Skeletal muscle tissue (tissue), 4 donors: ENCODE measurements around the gene GALNT17. TPM values are rescaled to one million over a fixed set of nuclear protein-coding genes. Genes with fewer than 3 reads are reported as not detected.
"Not testable (repeated sequence)": the region's sequence is repeated elsewhere in the genome, so short reads cannot be mapped to it uniquely, and the experiment has no call there.

ENCODE experiments used
- H3K27ac ChIP-seq: one replicate; pipeline ENCODE4 v1.7.0; 2013; ENCODE audit warnings: mild to moderate bottlenecking, low read depth, low read length, inconsistent platforms
- H3K27me3 ChIP-seq, 3 donors: one replicate each; pipeline ENCODE4 v1.7.0; 2013; ENCODE audit warnings: low read length in 3 of 3; ENCODE audit not compliant: control insufficient read depth in 3 of 3, insufficient read depth in 3 of 3
- H3K36me3 ChIP-seq, 3 donors: one replicate each; pipeline ENCODE4 v1.7.0; 2013; ENCODE audit warnings: low read length in 3 of 3; ENCODE audit not compliant: control insufficient read depth in 3 of 3, insufficient read depth in 3 of 3
- H3K4me1 ChIP-seq, 3 donors: one replicate each; pipeline ENCODE4 v1.7.0; 2013; ENCODE audit warnings: low read length in 3 of 3, mild to moderate bottlenecking in 3 of 3; ENCODE audit not compliant: control insufficient read depth in 3 of 3, insufficient read depth in 3 of 3
- H3K4me3 ChIP-seq, 3 donors: one replicate each; pipeline ENCODE4 v1.7.0; 2013; ENCODE audit warnings: low read length in 3 of 3
- H3K9ac ChIP-seq, 3 donors: one replicate each; pipeline ENCODE4 v1.7.0; 2013; ENCODE audit warnings: low read length in 3 of 3, mild to moderate bottlenecking in 3 of 3, moderate library complexity in 2 of 3, low read depth in 1 of 3
- H3K9me3 ChIP-seq, 3 donors: one replicate each; pipeline ENCODE4 v1.7.0; 2013; ENCODE audit warnings: low read length in 3 of 3; ENCODE audit not compliant: control insufficient read depth in 3 of 3
- total RNA-seq: library from RNA; depleted of rRNA; stranded (reverse); fragments of >200 nt; gene quantifications from one replicate; pipeline ENCODE4 v1.2.3, GENCODE V29; 2014
- donor health status: Osteomylitis.

The GALNT17 gene
- total RNA-seq, 1 donor from 2014 or later, result 24.5 TPM

DNA sequence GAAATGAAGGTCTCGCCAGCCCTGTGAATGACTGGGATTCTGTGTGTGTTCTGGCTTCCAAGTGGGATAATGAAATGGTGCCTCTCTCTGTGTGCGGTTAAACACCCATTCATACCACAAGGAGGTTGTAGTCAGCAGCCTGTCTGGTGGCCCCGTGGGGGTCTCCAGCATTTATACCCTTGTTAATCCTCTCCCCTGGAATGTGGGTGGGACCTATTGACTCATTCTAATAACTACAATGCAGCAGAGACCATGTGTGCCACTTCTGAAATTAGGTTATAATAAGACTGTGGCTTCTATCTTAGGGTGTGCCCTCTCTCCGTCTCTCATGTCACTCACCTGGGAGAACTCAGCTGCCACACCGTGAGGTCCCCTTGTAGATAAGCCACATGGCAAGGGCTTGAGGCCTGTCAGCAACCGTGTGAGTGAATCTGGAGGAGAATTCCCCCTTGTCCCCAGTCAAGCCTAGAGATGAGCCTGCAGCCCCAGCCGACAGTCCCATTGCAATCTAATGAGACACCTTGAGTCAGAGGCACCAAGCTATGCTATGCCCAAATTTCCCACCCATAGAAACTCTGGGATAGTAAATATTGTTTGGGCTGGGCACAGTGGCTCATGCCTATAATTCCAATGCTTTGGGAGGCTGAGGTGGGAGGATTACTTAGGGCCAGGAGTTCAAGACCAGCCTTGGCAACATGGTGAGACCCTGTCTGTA is 106.8 kb downstream of the GALNT17 start:
- Histone ChIP-seq H3K4me3 (no peak overlapping the region), H3K9ac (peak overlapping the region in 2 of 3 donors; percentile 33 to 69), H3K9me3 (no peaks in the 10 kb centered on the region), H3K36me3 (no peaks in the 10 kb centered on the region), H3K27ac (peak overlapping the region; percentile 71), H3K27me3 (no peaks in the 10 kb centered on the region), H3K4me1 (peaks cover 30 to 49% (median 44%) of the 10 kb centered on the region in 3 donors)

DNA sequence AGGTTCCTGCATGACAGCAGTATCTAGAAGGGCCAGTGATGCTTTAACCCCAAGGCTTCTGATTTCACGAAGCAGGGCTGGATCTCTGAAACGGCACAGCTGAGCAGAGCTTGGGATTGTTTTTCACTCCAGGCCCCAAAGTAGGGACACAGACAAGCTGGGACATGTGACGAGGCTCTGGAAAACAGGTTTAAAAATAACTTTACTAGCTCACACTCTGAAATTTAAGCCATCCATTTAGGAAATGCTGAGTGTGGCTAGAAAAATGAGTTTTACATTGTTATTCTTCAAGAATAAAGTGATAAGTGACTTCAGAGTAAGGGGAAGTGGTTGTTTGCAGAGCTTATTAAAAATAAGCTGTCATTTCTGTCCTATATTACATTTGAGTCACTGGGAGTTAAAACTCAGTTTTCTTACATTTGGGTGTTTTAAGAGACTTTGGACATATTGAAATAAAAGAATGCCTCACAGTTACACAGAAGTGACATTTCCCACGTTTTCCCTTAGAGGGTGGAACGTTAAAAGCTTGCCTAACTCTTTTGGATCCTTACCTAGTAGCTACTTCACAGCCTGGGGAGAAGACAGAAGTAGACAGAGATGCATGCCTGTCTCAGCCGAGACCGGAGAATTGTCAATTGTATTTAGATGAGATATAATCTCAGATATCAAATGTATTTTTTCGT is 107.8 kb downstream of the GALNT17 start:
- Histone ChIP-seq H3K36me3 (no peaks in the 10 kb centered on the region), H3K9me3 (no peaks in the 10 kb centered on the region), H3K4me1 (peaks cover 30 to 52% (median 47%) of the 10 kb centered on the region in 3 donors), H3K27ac (peak overlapping the region; percentile 71), H3K9ac (peak overlapping the region; percentile 33 to 69 (median 35)), H3K27me3 (no peaks in the 10 kb centered on the region), H3K4me3 (peak overlapping the region in 2 of 3 donors; percentile 11 to 29)

DNA sequence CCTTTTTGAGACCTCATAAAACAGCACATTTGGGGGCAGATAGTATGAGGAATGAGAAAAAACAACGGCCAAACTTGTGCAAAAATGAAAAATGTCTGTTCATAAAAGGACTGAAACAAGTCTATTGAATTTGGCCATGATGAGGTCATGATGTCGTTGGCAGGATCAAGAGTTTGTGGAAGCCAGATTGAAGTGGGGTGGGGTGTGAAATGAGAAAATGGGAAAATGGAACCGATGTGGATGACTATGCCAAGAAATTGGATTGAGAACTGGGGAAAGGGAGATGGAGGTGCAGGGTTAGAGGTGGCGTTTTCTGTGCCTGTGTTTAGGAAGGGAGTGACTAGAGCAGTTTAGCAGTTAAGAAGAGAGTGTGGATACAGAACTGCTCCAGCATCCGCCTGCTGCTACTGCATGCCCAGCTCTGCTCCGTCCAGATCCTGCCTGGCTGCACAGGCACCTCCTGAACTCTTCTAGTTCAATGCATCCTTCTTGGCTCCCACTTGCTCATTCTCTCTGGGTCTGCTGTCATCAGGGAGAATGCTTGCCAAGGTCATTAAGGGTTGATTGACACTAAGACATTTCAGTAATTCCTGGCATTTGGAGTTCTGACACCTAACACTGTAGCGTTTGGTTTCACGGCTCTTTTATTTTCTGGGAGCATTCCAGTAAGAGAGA is 111.9 kb downstream of the GALNT17 start:
- no peak overlapping the region for H3K27ac ChIP-seq

DNA sequence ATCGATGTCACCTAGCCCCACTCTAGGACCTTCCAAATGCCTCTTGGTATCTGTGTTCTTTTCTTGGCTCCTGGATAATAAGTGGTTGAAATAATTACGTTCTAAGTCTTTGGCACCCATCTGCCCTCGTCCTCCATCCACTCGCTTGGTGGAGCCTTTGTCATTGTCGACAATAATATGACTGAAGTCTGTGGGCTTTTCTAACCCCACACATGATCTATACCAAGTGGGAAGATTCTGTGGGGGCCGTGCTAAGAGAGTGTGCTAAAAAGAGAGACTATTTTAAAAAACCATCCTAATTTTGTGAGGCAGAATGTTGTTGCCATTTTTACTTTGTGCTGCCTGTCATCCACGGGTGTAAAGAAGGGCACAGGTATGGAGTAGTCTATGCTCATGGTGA is 113.1 kb downstream of the GALNT17 start:
- Histone ChIP-seq H3K4me3 (no peak overlapping the region), H3K36me3 (no peaks in the 10 kb centered on the region), H3K4me1 (peaks cover 3 to 12% (median 10%) of the 10 kb centered on the region in 3 donors), H3K9ac (no peak overlapping the region), H3K27ac (no peak overlapping the region), H3K27me3 (no peaks in the 10 kb centered on the region), H3K9me3 (no peaks in the 10 kb centered on the region)

More for the DNA sequence above, 111.9 kb downstream of the GALNT17 start:
- peaks cover 14 to 23% (median 20%) of the 10 kb centered on the region in 3 donors for H3K4me1 ChIP-seq
- H3K36me3 ChIP-seq, result no peaks in the 10 kb centered on the region
- H3K4me3 ChIP-seq, result no peak overlapping the region
- no peaks in the 10 kb centered on the region for H3K27me3 ChIP-seq
- H3K9me3 ChIP-seq, result no peaks in the 10 kb centered on the region
- H3K9ac ChIP-seq, result no peak overlapping the region

DNA sequence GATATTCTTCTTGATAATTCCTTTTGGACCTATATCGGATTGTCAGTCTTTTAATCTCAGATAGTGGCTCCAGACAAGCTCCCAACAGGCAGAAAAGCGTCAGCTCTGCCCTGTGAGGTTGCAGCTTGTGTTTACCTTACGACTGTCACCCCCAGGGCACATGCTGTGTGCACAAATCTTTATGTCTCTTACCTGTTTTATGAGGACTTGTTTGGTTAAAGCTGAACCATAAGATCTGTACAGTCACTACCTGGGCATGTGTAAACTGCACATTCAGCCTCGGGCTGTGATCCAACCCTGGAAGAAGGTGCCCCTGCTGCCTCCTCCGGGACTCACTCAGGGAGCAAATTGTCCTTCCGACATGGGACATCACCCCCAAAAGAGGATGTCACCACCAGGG is 119.8 kb downstream of the GALNT17 start:
- Histone ChIP-seq H3K27ac (no peak overlapping the region), H3K36me3 (no peaks in the 10 kb centered on the region), H3K9ac (no peak overlapping the region), H3K9me3 (no peaks in the 10 kb centered on the region), H3K4me1 (no peaks in the 10 kb centered on the region), H3K27me3 (no peaks in the 10 kb centered on the region), H3K4me3 (no peak overlapping the region)

DNA sequence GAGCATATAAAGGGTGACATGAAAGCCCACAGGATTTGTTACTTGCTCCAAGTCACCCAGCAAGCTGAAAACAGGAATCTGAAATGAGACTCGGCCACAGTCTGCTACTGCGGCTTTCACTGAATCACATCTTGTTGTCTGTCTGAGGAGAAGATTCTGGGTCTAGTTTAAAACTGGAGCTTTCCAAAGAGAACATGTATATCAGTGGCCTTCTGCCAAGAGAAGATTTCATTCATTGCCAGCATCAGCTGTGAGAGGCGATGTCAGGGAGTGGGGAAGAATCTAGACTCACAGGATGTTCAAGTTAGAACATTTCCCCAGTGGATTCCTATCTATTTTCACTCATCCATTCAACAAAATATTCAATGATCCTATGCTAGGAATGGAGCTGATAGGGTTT is 122.8 kb downstream of the GALNT17 start:
- H3K4me1 ChIP-seq, result no peaks in the 10 kb centered on the region
- no peak overlapping the region for H3K9ac ChIP-seq
- H3K27me3 ChIP-seq, result no peaks in the 10 kb centered on the region
- H3K4me3 ChIP-seq, result no peak overlapping the region
- H3K9me3 ChIP-seq, result no peaks in the 10 kb centered on the region
- H3K27ac ChIP-seq, result no peak overlapping the region
- no peaks in the 10 kb centered on the region for H3K36me3 ChIP-seq

DNA sequence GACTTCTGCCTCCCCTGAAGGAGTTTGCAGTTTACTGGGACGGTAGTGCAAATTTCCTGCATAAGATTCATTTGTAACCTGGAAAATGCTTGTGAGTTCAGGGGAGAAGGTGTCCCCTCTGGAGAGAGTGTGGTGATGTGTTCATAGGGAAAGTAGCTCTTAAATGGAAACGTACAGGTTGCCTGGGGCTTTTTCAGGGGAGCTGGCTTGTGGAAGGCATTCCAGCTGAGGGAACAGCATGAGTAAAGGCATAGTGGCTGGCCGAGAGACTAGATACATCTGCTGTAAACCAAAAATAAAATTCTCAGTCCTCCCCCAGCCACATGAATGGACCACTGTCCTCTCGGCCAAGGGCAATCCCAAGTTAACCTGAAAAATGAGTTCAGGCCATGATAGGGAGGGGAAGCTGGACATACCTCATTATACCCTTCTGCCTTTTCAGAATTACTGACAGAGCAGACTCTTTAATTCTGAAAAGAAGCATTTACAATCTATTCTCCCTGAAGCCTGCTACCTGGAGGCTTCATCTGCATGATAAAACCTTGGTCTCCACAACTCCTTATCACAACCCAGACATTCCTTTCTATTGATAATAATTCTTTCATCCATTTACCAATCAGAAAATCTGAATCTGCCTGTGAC is 123.7 kb downstream of the GALNT17 start:
- H3K27me3 ChIP-seq, result no peaks in the 10 kb centered on the region
- H3K36me3 ChIP-seq, result no peaks in the 10 kb centered on the region
- H3K4me3 ChIP-seq, result no peak overlapping the region
- no peak overlapping the region for H3K9ac ChIP-seq
- H3K9me3 ChIP-seq, result no peaks in the 10 kb centered on the region
- no peaks in the 10 kb centered on the region for H3K4me1 ChIP-seq
- H3K27ac ChIP-seq, result no peak overlapping the region

DNA sequence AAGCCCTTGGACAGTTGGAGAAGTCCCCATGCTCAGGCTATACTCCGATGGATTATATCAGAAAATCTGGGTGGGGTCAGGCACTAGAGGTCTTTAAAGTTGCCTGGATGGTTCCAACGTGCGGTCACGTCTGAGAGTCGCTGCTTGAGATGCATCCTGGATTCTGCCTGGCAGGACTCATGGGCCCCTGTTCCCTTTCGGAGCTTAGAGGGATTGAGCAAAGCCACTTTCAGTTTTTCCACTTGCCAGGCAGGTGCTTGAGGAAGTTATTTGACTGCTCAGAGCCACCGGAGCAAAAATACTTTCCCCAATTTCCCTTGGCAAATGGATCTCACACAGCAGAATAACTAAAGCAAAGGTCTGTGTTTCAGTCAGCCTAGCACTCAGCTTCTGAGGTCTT is 129.1 kb downstream of the GALNT17 start:
- H3K9me3 ChIP-seq, result peaks cover 0 to 5% (median 2%) of the 10 kb centered on the region in 3 donors
- H3K9ac ChIP-seq, result no peak overlapping the region
- no peaks in the 10 kb centered on the region for H3K4me1 ChIP-seq
- H3K36me3 ChIP-seq, result no peaks in the 10 kb centered on the region
- H3K4me3 ChIP-seq, result no peak overlapping the region
- H3K27me3 ChIP-seq, result no peaks in the 10 kb centered on the region
- H3K27ac ChIP-seq, result no peak overlapping the region

DNA sequence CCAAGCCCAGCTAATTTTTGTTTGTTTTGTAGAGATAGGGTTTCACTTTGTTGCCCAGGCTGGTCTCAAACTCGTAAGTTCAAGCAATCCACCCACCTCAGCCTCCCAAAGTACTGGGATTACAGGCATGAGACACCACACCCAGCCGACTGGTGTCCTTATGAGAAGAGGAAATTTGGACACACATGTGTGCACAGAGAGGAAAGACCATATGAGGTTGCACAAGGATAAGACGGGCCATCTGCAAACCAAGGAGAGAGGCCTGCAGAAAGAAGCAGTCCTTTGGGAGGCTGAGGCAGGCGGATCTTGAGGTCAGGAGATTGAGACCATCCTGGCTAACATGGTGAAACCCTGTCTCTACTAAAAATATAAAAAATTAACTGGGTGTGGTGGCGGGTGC is 130.9 kb downstream of the GALNT17 start:
- H3K27me3 ChIP-seq, H3K9ac ChIP-seq, H3K27ac ChIP-seq, H3K9me3 ChIP-seq, H3K4me3 ChIP-seq, H3K4me1 ChIP-seq, H3K36me3 ChIP-seq: not testable (repeated sequence)
